Stimulated activated CD4-positive, alpha-beta T cell treated with anti-CD3 and anti-CD28 coated beads, Interleukin-1b, Interleukin-23, amount 100 ng/mL, for 48 hours (primary cell): ENCODE measurements around the gene MRC2.
"Not testable (repeated sequence)": the region's sequence is repeated elsewhere in the genome, so short reads cannot be mapped to it uniquely, and the experiment has no call there.

Source experiments
- DNase-seq: peaks from one replicate; pipeline ENCODE4 v3.0.0-alpha.2; 2020

MRC2 gene

DNA sequence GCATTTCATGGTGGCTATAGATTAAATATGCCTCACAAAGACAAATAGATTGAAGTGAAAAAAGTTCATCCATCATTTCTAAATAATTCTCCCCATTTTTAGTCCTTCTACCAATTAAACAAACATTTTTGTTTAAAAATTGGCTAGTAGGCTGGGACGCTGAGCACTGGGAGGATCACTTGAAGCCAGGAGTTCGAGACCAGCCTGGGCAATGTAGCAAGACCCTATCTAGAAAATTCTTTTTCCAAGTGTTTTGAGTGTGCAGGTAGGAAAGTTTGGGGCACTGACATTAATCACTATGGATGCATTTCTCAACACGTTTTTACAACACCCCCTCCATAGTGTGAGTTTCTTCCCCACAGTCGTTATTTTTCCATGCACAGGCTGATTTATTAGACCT, 56.7 kb downstream of the MRC2 start:
- no peak for DNase-seq

DNA sequence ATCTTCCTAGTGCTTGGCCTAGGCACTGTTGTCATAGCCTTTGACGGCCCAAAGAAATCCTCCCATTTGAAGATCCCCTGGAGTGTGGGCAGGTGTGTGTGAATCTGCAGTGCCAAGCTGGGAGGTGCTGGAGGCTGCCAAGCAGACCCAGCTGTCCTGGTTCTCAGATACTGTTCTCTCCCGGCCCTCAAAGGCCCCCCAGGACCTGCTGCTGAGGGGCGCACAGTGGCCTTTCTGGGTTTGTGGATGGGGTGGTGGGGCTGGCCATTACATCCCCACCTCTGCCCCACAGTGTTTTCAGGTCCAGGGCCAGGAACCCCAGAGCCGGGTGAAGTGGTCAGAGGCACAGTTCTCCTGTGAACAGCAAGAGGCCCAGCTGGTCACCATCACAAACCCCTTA, 60.5 kb downstream of the MRC2 start:
- DNase-seq = no peak

DNA sequence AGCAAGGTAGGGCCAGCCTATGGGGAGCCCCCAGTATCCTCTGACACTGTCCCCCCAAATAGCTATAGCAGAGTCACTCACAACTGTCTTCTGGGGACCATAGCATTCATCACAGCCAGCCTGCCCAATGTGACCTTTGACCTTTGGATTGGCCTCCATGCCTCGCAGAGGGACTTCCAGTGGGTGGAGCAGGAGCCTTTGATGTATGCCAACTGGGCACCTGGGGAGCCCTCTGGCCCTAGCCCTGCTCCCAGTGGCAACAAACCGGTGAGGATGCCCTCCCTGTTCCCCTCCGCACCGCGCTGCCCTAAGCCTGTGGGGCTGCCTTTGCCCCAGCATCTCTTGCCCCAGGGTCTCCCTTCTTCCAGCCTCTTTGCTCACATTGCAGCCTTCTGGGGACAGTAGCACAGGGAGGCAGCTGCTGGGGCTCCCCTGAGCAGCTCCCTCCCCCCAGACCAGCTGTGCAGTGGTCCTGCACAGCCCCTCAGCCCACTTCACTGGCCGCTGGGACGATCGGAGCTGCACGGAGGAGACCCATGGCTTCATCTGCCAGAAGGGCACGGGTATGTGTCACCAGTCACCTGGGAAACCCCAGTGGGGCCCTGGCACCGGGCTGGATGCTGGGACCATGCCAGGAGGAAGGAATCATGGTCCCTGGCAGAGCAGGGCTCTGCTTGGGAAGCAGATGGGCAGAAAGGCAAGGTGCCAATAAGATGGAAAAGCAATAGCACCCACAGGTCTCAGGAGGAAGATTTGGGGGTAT, 61.1 kb downstream of the MRC2 start:
- no peak for DNase-seq

DNA sequence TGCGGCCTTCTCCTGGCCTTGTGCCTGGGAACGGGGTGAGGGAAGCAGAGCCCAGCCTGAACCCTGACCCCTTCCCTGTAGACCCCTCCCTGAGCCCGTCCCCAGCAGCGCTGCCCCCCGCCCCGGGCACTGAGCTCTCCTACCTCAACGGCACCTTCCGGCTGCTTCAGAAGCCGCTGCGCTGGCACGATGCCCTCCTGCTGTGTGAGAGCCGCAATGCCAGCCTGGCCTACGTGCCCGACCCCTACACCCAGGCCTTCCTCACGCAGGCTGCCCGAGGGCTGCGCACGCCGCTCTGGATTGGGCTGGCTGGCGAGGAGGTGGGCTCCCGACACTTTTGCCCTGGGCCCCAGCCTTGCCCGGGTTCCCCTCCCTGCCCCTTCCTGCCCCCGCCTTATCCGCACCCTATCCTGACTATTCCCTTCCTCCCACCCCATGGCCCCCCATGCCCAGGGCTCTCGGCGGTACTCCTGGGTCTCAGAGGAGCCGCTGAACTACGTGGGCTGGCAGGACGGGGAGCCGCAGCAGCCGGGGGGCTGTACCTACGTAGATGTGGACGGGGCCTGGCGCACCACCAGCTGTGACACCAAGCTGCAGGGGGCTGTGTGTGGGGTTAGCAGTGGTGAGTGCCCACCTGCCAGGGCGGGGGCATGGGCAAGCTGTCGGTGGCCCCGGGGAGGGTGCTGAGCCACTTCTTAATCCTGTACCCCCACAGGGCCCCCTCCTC, 62.1 kb downstream of the MRC2 start:
- DNase-seq = no peak

DNA sequence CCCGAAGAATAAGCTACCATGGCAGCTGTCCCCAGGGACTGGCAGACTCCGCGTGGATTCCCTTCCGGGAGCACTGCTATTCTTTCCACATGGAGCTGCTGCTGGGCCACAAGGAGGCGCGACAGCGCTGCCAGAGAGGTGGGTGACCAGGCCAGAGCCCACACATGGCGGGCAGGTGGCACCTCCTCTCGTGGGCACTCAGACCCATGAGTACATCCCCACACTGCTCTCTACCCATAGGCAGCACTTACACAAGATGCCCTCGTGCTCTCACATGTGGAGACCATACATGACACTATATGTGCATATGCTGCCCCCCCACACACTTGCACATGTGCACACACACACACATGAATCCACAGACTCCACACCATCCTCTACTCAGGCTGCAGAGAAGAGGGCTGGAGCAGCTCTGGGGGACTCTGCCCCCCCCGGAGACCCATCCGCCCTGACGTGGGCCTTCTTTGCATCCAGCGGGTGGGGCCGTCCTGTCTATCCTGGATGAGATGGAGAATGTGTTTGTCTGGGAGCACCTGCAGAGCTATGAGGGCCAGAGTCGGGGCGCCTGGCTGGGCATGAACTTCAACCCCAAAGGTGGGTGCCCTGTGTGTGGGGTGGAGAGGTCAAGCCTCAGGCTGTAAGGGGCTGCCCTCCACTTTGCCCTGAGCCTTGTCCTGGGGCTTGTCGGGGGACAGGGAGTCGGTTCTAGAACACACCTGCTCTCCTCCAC, 62.9 kb downstream of the MRC2 start:
- no peak for DNase-seq

DNA sequence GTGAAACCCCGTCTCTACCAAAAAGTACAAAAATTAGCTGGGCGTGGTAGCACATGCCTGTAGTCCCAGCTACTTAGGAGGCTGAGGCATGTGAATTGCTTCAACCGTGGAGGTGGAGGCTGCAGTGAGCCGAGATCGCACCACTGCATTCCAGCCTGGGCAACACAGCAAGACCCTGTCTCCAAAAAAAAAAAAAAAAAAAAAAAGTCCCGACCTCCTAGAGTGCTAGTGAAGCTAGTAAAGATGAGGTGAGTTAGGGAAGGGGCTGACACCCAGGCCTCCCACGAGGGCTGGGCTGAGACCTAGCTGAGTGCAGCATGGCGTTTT, 64.1 kb downstream of the MRC2 start:
- not testable (repeated sequence) for DNase-seq

DNA sequence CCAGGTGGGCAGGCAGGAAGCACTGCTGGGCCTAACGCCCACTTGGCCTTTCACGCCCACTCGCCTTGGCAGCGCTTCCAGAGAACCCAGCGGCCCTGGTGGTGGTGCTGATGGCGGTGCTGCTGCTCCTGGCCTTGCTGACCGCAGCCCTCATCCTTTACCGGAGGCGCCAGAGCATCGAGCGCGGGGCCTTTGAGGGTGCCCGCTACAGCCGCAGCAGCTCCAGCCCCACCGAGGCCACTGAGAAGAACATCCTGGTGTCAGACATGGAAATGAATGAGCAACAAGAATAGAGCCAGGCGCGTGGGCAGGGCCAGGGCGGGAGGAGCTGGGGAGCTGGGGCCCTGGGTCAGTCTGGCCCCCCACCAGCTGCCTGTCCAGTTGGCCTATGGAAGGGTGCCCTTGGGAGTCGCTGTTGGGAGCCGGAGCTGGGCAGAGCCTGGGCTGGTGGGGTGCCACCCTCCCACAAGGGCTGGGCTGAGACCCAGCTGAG, 64.7 kb downstream of the MRC2 start:
- DNase-seq = no peak

DNA sequence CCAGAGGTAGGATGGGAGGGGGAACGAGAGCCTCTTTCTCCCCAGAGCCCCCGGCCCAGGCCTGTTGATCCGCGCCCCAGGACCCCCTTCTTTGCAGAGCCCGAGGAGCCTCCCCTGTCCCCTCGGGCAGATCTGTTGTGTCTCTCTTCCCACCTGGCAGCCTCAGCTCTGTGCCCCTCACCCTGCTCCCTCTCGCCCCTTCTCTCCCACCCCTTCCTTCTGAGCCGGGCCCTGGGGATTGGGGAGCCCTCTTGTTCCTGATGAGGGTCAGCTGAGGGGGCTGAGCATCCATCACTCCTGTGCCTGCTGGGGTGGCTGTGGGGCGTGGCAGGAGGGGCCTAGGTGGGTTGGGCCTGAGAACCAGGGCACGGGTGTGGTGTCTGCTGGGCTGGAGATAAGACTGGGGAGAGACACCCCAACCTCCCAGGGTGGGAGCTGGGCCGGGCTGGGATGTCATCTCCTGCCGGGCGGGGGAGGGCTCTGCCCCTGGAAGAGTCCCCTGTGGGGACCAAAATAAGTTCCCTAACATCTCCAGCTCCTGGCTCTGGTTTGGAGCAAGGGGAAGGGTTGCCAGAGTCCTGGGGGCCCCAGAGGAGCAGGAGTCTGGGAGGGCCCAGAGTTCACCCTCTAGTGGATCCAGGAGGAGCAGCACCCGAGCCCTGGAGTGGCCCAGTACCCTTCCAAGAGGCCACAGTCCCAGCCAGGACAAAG, 65.4 kb downstream of the MRC2 start:
- no peak for DNase-seq

DNA sequence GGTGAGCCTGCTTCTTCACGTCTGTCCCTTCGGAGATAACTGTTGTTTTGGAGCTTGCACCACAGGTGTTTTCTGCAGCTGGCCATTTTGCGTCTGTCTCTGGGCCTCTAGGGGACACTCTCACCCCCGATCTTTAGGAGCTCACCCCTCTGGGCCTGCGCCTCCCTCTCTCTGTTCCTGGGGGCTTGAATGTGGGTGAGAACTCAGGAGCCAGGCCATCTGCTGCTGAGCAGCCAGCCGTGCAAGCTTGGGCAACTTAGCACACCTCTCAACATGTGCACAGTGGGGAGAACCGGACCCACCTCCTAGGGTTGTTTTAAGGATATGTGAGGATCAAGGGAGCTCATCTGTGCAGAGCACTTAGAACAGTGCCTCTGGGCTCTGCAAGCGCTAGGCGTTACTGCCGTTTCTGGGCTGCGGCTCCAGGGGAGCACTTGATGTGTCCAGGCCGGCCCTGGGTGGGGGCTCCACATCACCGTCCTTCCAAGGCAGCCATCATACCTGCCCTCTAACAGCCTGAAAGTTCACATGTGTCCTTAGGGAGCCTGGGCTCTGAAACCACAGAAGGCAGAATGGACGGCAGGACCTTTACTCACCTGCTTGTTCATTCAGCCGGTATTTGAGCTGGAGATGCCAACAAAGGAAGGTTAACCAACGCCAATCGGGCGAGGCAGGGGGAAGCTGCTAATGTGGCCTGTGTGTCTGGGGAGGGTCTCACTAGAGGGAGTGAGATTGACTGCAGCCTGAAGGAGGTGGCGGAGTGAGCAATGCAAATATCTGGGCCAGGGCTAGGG, 66.3 kb downstream of the MRC2 start:
- no peak for DNase-seq

DNA sequence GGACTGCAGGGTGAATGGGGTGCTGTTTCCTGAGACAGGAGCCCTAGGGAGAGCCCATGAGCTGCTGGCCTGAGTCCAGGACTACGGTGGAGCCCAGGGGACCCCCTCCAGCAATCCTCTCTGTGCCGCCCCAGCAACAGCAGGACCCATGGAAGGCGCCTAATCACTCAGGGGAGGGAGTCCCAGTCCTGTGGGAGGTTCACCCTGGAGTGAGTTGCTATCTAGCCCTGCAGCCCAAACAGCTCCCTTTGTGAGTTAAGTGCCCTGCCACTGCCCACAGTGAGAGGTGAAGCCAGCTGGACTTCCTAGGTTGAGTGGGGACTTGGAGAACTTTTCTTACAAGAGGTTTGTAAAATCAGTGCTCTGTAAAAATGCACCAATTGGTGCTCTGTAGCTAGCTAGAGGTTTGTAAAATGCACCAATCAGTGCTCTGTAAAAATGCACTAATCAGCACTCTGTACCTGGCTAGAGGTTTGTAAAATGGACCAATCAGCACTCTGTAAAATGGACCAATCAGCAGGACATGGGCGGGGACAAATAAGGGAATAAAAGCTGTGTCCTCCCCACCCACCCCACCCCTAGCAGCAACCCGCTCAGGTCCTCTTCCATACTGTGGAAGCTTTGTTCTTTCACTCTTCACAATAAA, 67.7 kb downstream of the MRC2 start:
- not testable (repeated sequence) for DNase-seq

DNA sequence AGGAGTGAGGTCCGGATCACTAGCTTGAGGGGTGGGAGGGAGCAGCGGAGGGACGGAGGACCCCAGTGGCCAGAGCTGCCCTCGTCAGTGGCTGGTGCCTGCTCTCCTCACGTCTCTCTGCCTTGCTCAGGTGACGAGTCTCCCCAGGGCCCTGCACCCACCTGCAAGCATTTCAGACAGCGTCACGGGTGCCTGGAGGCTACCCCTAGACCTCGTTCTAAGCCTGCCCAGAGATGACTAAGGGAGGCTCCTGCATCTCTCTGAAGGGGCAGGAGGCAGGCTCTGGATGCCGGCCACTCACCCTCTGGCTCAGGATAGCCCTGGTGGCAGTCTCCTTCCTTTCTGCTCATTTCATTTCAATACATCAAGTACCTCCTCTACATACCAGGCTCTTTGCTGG, 68.8 kb downstream of the MRC2 start:
- no peak for DNase-seq

DNA sequence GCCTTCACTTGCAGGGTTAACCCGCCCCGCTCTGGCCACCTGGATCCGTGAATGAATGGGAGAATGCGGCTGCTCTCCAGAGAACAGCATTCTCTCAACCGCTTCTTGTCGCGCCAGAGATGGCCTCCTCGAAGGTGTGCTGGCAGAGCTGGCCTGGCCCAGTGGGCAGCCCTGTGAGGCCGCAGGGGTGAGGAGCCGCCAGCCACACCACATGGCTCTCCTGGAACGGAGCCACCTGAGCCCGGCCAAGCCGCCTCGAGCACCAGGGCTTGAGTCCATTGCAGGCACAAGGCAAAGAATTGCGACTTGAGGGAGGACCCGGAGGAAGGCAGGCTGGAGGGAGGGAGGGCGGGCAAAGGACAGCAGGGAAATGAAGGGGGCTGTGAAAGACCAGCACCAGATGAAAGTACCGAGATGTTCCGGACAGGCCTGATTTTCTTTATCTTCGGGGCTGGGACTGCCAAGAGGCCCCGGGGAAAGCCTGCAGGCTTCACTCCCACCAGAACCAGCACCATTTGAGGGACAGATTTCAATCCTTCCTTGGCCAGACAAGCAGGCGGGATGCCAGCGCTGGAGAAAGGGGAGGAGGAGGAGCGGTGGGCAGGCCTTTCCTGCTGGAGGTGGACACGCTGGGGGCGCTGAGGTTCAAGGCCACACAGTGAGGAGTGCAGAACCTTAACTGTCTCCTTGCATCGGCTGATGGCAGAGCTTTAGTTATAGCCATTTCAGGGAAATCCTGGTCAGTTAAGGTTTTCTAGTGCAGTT, 69.4 kb downstream of the MRC2 start:
- no peak for DNase-seq

DNA sequence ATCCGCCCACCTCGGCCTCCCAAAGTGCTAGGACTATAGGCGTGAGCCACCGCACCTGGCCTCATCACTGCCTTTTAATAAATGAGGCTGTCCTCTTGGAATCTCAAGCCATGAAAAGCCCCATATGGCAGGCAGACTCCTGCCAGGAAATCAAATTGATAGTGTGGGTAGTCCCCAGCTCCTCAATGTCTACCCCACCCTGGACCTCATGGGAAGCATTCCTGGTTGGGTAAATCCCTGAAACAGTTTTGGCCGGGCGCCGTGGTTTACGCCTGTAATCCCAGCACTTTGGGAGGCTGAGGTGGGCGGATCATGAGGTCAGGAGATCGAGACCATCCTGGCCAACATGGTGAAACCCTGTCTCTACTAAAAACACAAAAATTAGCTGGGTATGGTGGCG, 71.0 kb downstream of the MRC2 start:
- not testable (repeated sequence) for DNase-seq

DNA sequence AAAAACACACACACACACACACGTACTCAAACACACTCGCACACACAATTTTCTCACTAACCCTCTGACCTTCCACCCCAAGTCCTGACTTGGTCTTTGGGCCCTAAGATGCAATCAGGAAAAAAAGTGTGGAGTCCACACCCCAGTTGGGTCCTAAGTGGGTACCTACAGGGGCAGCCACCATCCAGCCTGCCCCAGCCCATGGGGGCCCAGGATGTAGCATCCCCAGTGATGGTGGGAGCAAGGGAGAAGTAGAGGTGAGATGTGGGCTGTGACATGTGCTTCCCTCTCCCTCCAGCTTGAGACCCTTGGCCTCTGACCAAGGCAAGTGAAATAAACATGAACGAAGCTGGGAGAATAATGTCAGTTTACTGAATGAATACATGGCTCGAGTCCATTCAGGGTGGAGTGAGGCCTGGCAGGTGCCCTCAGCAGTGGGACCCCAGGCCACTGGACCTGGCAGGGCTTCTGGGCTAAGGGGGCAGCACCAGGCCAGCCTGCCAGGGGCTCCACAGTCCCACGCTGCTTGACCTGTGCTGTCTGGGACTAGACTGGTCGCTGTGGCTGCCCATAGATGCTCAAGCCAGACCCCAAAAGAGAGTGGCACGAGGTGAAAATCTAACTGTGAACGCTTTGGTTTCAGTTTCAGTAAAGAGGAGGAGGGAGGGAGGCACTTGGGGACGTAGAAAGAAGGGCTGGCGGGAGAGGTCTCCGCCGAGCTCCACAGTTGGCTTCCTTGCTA, 73.7 kb downstream of the MRC2 start:
- DNase-seq = no peak

DNA sequence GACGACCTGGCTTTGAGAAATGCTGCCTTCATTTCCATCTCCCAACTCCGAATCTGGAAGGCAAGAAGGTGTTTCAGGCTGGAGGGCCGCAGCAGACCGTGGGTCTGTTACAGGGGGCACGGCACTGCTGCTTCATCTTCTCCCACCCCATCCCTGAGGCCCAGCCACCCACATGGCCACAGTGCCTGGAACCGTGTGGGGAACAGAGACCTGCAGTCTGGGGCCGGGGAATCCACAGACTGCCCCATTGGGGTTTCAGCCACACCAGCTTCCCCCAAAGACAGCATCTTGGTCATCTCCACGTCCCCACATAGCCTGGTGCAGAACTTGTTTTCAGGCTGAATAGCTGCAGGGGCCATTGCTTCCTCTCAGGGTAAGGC, 74.2 kb downstream of the MRC2 start:
- DNase-seq = no peak

DNA sequence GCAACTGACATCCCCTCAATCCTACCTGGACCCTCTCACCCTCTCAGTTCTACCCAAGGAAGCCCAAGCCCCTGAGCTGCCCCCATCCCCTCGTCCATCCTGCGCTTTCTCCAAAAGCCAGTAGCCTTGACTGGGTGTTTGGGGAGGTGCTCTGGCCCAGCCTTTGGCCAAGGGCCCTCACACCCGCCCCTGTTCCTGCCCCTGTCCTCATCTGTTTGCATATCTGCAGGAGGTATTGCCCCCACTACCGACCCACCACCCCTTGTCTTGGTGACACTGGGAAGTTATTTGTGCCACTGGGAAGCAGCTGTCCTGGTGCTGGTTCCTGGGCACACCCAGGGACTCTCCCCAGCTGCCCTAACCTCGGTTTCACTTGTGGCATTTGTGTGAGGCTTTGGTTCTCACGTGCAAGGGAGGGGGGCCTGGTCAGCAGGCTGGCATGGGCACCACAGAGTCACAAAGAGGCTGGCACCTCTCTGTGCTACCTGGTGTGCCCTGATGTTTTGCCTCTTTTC, 75.3 kb downstream of the MRC2 start:
- DNase-seq = no peak

DNA sequence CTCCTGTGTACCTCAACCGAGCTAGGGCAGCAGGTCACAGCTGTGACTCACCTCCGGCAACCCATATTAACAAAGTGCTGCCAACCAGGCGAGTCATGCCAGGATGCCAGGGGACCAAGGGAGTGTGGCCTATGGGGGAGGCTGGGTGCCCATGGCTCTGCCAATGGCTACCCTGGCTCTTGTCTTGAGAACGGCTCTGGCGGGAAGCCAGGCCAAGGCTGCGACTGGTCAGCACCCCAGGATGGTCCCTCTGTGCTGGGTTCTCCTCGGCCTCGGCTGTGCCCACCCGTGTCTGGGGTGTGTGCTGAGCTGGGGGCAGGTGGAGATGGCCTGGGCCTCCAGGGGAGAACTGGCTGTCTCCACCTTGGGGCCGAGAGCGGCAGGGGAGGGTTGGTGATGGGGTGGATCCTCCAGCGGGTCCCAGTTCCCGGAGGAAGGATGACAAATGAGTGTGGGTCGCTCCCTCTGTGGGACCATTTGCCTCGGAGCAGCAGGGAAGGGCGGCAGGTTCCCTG, 75.8 kb downstream of the MRC2 start:
- DNase-seq = peak; percentile 36

DNA sequence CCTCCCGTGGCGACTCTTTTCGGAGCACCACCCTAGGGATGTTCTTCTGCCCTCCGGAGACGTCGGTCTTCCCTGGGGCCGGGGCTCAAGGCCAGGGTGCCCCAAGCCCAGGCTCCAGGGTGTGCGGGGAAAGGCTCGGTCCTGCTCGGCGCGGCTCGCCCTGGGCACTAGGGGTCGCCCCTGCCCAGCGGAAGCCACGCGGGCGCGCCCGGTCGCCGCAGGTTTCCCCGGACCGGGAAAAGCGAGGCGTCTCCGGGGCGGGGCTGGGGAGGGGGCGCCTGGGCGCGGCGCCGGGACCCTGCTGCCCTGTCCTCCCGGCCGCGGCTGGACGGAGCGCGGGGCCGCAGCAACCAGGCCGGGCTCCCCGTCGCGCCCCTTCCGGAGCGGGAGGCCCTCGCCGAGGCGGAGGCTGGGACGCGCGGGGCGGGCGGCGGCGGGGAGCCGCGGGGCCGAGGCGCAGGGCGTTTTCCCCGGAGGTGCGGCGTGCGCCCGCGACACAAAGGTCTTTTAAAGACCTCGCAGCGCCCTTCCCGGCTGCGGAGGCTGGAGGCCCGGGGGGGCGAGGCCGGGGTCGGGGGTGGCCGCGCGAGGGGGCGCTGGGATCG, 76.4 kb downstream of the MRC2 start:
- DNase-seq = peak; percentile 59

DNA sequence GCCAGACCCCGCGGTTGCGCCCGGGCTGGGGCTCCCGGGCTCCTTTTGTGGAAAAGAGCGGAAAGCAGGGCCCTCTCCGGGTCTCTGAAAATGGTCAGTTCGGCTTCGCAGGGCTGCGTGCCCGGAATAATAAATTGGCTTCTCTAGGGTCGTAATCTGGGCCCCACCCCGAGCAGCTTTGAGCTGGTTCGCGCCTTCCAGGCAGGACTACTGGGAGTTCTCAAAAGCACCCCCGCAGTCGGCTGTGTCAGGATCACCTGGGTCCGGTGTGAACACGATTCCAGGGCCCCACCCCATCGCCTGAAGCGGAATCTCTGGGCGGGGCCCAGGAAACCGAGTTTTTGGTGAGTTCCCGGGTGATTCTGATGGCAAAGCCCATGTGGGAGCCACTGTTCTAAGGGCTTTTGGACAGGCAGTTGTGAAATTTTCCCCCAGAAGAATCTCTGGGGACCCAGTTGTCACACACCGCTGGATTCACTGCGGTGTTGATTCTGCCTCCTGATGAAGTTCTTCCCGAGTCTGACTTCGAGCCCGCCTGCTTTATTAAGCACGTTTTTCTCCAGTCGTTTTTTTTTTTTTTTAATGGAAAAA, 77.0 kb downstream of the MRC2 start:
- DNase-seq = no peak
